Pancreas (tissue), 10 donors: ENCODE measurements around the gene LRRC4C. TPM values are rescaled to one million over a fixed set of nuclear protein-coding genes. Genes with fewer than 3 reads are reported as not detected.

ENCODE experiments used
- ATAC-seq, 4 donors: fragments of 200-7000 bp; cut with Tn5 transposase; one replicate each; pipeline versions ENCODE4 v1.8.0 to v1.9.1; 2020; ENCODE audit warnings: mild to moderate bottlenecking in 4 of 4, moderate library complexity in 4 of 4
- DNase-seq, 6 donors: peaks; one replicate each; pipeline ENCODE4 v3.0.0-alpha.2; 2020
- FAIRE-seq: peaks from 2 replicates; lab custom pipeline; 2012; peaks lifted over from hg19 to GRCh38; lab: Jason Lieb, UNC
- H3K27ac ChIP-seq, 4 donors: fragments of 200-600 bp; sonication (generic); 1 replicate in 3 of 4; 2 replicates in 1 of 4; pipeline versions ENCODE4 v1.5.0 to v1.8.0; 2020
- H3K27me3 ChIP-seq, 4 donors: fragments of 200-600 bp; one replicate each; pipeline ENCODE4 v1.8.0; 2021
- H3K36me3 ChIP-seq, 3 donors: fragments of 200-600 bp; sonication (generic) in 1 of 3; one replicate each; pipeline versions ENCODE4 v1.5.0 to v1.8.0; 2020 to 2021
- H3K4me1 ChIP-seq, 3 donors: fragments of 200-600 bp; one replicate each; pipeline ENCODE4 v1.8.0; 2021
- H3K4me3 ChIP-seq, 4 donors: fragments of 200-600 bp; sonication (generic) in 2 of 4; one replicate each; pipeline versions ENCODE4 v1.5.0 to v1.8.0; 2020 to 2021
- H3K9me3 ChIP-seq, 4 donors: fragments of 200-600 bp; one replicate each; pipeline ENCODE4 v1.8.0; 2021
- CTCF ChIP-seq, 4 donors: fragments of 200-600 bp; sonication (generic) in 3 of 4; IDR thresholded peaks; one replicate each; pipeline versions ENCODE4 v1.5.0 to v1.8.0; 2021; ENCODE audit warnings: antibody characterized with exemption in 4 of 4
- WGBS, 2 donors: extraction: QIAGEN DNeasy Blood & Tissue Kit; methylation state at CpG; one replicate each; pipeline ENCODE4 v1.1.7; 2013; 5-methylcytosine and 5-hydroxymethylcytosine counted together
- intact Hi-C, 3 donors: fragments of 100-400 bp; cut with DNase I; formaldehyde crosslinking; loops; one replicate each; pipeline versions ENCODE4 v1.11.1 to v1.14.2; 2022
- polyA plus RNA-seq, 2 donors: library from polyadenylated mRNA; stranded (reverse); fragments of 200-250 nt; gene quantifications; one replicate each; pipeline ENCODE4 v1.2.3, GENCODE V29; 2013
- total RNA-seq, 6 donors: library from RNA; stranded (reverse); fragmentation: NEBNext Ultra II Directional in 4 of 6; extraction: Animal tissue kit (Norgen Biotek cat#: 25700) in 4 of 6; gene quantifications; one replicate each; pipeline versions ENCODE4 v1.2.1 to v1.2.4, GENCODE V29; 2021 to 2023
- donor health status: healthy with polysubstance abuse.
- donor health status: DM: no; HTN: no; CAD: no; lungs with moderate emphysema.
- donor health status: DM: no; HTN: no; CAD: no.
- donor health status: control.
- donor health status: control.
- donor health status: Bipolar disorder and iron deficiency.
- donor health status: DM: yes; HTN: yes; CAD: no.
- donor health status: DM: no; HTN: no; CAD: no.
- donor health status: DM: no; HTN: no; CAD: no.
- donor health status: DM: yes; HTN: yes; CAD: no.

Gene LRRC4C
- total and polyA plus RNA-seq, 8 donors: 0.04 to 0.84 (median 0.16) TPM

GRCh38 chr11:41458641-41459040 lies 811 bp downstream of the LRRC4C start:
- DNase-seq (no peak), FAIRE-seq (no peak), ATAC-seq (no peak)
- H3K36me3 ChIP-seq: no peaks in the 10 kb centered on the region
- H3K27ac ChIP-seq: no peak overlapping the region
- H3K27me3 ChIP-seq: peaks cover 0 to 9% (median 3%) of the 10 kb centered on the region in 4 donors
- no peaks in the 10 kb centered on the region for H3K4me1 ChIP-seq
- no peak for TF ChIP-seq CTCF (IDR thresholded peaks at IDR 0.05)
- intact Hi-C loops: no loop called here
- no peaks in the 10 kb centered on the region for H3K9me3 ChIP-seq
- H3K4me3 ChIP-seq: no peak overlapping the region
- 14 to 20% methylated on average over 7 of the region's 7 CpGs for WGBS, 2 donors

GRCh38 chr11:41458154-41458553 lies 1.3 kb downstream of the LRRC4C start:
- H3K27ac ChIP-seq: no peak overlapping the region
- FAIRE-seq (no peak), DNase-seq (no peak), ATAC-seq (no peak)
- H3K9me3 ChIP-seq: no peaks in the 10 kb centered on the region
- H3K36me3 ChIP-seq: no peaks in the 10 kb centered on the region
- intact Hi-C loops: no loop called here
- no peak overlapping the region for H3K4me3 ChIP-seq
- no peaks in the 10 kb centered on the region for H3K4me1 ChIP-seq
- 10 to 12% methylated on average over 4 of the region's 4 CpGs for WGBS, 2 donors
- H3K27me3 ChIP-seq: peaks cover 0 to 9% (median 3%) of the 10 kb centered on the region in 4 donors
- no peak for TF ChIP-seq CTCF (IDR thresholded peaks at IDR 0.05)

GRCh38 chr11:41457216-41458014 lies 2.0 kb downstream of the LRRC4C start:
- 14 to 17% methylated on average over 3 of the region's 3 CpGs for WGBS, 2 donors
- peaks cover 0 to 9% (median 3%) of the 10 kb centered on the region in 4 donors for H3K27me3 ChIP-seq
- ATAC-seq (peak in 1 of 4 donors; percentile 26), FAIRE-seq (no peak), DNase-seq (no peak)
- no peak overlapping the region for H3K27ac ChIP-seq
- H3K9me3 ChIP-seq: no peaks in the 10 kb centered on the region
- intact Hi-C loops: no loop called here
- H3K4me1 ChIP-seq: no peaks in the 10 kb centered on the region
- no peak for TF ChIP-seq CTCF (IDR thresholded peaks at IDR 0.05)
- H3K36me3 ChIP-seq: no peaks in the 10 kb centered on the region
- no peak overlapping the region for H3K4me3 ChIP-seq

GRCh38 chr11:41456269-41456668 lies 3.2 kb downstream of the LRRC4C start:
- Histone ChIP-seq H3K36me3 (no peaks in the 10 kb centered on the region), H3K27me3 (peaks cover 0 to 9% (median 3%) of the 10 kb centered on the region in 4 donors), H3K27ac (no peak overlapping the region), H3K4me1 (no peaks in the 10 kb centered on the region), H3K9me3 (no peaks in the 10 kb centered on the region), H3K4me3 (no peak overlapping the region)
- DNase-seq (no peak), FAIRE-seq (no peak), ATAC-seq (no peak)
- intact Hi-C loops: no loop called here
- no peak for TF ChIP-seq CTCF (IDR thresholded peaks at IDR 0.05)
- WGBS, 2 donors: 36 to 38% methylated on average over 1 of the region's 1 CpG

- TF ChIP-seq CTCF (IDR thresholded peaks at IDR 0.05): no peak
- DNase-seq (no peak), FAIRE-seq (no peak), ATAC-seq (no peak)
- no peaks in the 10 kb centered on the region for H3K9me3 ChIP-seq
- intact Hi-C loops: no loop called here
- H3K27ac ChIP-seq: no peak overlapping the region
- H3K4me3 ChIP-seq: no peak overlapping the region
- H3K36me3 ChIP-seq: no peaks in the 10 kb centered on the region
- H3K4me1 ChIP-seq: no peaks in the 10 kb centered on the region
- 38 to 56% methylated on average over 3 of the region's 3 CpGs for WGBS, 2 donors
- no peaks in the 10 kb centered on the region for H3K27me3 ChIP-seq
These were observed 8.4 kb downstream of the LRRC4C start for GRCh38 chr11:41451011-41451410.
